HepG2 (cell line): ENCODE measurements around the gene NUDT3. TPM values are rescaled to one million over a fixed set of nuclear protein-coding genes. Genes with fewer than 3 reads are reported as not detected.

ENCODE experiments used
- ATF5 ChIP-seq: sonication (generic); formaldehyde crosslinking; IDR thresholded peaks from 2 replicates; pipeline ENCODE4 v1.4.0; 2020; ENCODE audit warnings: mild to moderate bottlenecking, low read depth, missing genetic modification reagents
- CEBPZ ChIP-seq: IDR thresholded peaks from 2 replicates; pipeline ENCODE4 v1.6.1; 2012; ENCODE audit warnings: low read length, improper control_type of control experiment
- GFI1 ChIP-seq: sonication (generic); formaldehyde crosslinking; IDR thresholded peaks from 2 replicates; pipeline ENCODE4 v1.5.0; 2020; ENCODE audit warnings: missing genetic modification reagents, mild to moderate bottlenecking, borderline replicate concordance
- HCFC1 ChIP-seq: fragments of 150-350 bp; IDR thresholded peaks from 2 replicates; pipeline ENCODE4 v1.6.1; 2014; ENCODE audit warnings: low read depth, low read length
- KLF15 ChIP-seq: sonication (generic); formaldehyde crosslinking; IDR thresholded peaks from 2 replicates; pipeline ENCODE4 v1.8.1; 2023; ENCODE audit warnings: borderline replicate concordance, mild to moderate bottlenecking, inconsistent platforms, missing genetic modification reagents, mixed read lengths
- MIXL1 ChIP-seq: IDR thresholded peaks from 2 replicates; pipeline ENCODE4 v1.6.1; 2016
- NR3C1 ChIP-seq: sonication (generic); formaldehyde crosslinking; IDR thresholded peaks from 2 replicates; pipeline ENCODE4 v1.4.0; 2020; ENCODE audit warnings: missing genetic modification reagents
- SIN3A ChIP-seq: IDR thresholded peaks from 2 replicates; pipeline ENCODE4 v1.6.1; 2011; ENCODE audit warnings: low read depth, mild to moderate bottlenecking, control low read depth, low read length, borderline replicate concordance
- SNAPC4 ChIP-seq: sonication (generic); formaldehyde crosslinking; IDR thresholded peaks from 2 replicates; pipeline ENCODE4 v1.4.0; 2020; ENCODE audit warnings: mild to moderate bottlenecking, missing genetic modification reagents
- SRSF1 ChIP-seq: fragments of 200-400 bp; formaldehyde crosslinking; optimal IDR thresholded peaks from 2 replicates; pipeline ENCODE3; 2017; ENCODE audit warnings: mild to moderate bottlenecking, low read depth, low read length, moderate library complexity
- YEATS4 ChIP-seq: sonication (generic); formaldehyde crosslinking; IDR thresholded peaks from 2 replicates; pipeline ENCODE4 v1.4.0; 2020; ENCODE audit warnings: missing genetic modification reagents, borderline replicate concordance
- ZGPAT ChIP-seq: IDR thresholded peaks from 2 replicates; pipeline ENCODE4 v1.6.1; 2016; ENCODE audit warnings: mild to moderate bottlenecking
- ZKSCAN1 ChIP-seq: fragments of 150-350 bp; IDR thresholded peaks from 2 replicates; pipeline ENCODE4 v1.6.1; 2014; ENCODE audit warnings: low read length
- ZNF20 ChIP-seq: sonication (generic); formaldehyde crosslinking; IDR thresholded peaks from 2 replicates; pipeline ENCODE4 v1.4.0; 2020; ENCODE audit warnings: mild to moderate bottlenecking, moderate library complexity, missing genetic modification reagents
- ZNF256 ChIP-seq: sonication (generic); formaldehyde crosslinking; conservative IDR thresholded peaks from 2 replicates; pipeline ENCODE4 v1.4.0; 2020; ENCODE audit warnings: missing genetic modification reagents
- ZNF460 ChIP-seq: sonication (generic); formaldehyde crosslinking; IDR thresholded peaks from 2 replicates; pipeline ENCODE4 v1.5.1; 2020; ENCODE audit warnings: missing genetic modification reagents, mild to moderate bottlenecking, borderline replicate concordance
- ZNF530 ChIP-seq: sonication (generic); formaldehyde crosslinking; IDR thresholded peaks from 2 replicates; pipeline ENCODE4 v1.5.0; 2020; ENCODE audit warnings: low read depth, mild to moderate bottlenecking, missing genetic modification reagents
- polyA plus RNA-seq, 8 experiments: library from polyadenylated mRNA; depleted of rRNA in 3 of 8; stranded (reverse) in 7 of 8; unstranded in 1 of 8; fragments of >200 nt; fragmentation: Illumina TruSeq in 4 of 8; extraction: Trizol in 4 of 8; gene quantifications; 2 replicates each; pipeline versions ENCODE4 v1.2.1 to v1.2.3, GENCODE V29; 2011 to 2016; ENCODE audit warnings: low read depth in 4 of 8, missing spikeins in 1 of 8, mixed read lengths in 1 of 8; ENCODE audit not compliant: insufficient read depth in 1 of 8
- total RNA-seq, 5 experiments: library from RNA; depleted of rRNA; stranded (reverse); fragments of >200 nt; fragmentation: Illumina TruSeq; extraction: Trizol; gene quantifications; 2 replicates each; pipeline ENCODE4 v1.2.3, GENCODE V29; 2016; ENCODE audit warnings: low read depth in 1 of 5
- TF ChIP-seq, protein P1 (sequence below): IDR thresholded peaks from 2 replicates; pipeline ENCODE4 v1.6.1; 2016; ENCODE audit warnings: mild to moderate bottlenecking, missing biosample characterization, missing genetic modification reagents

Gene NUDT3
- total and polyA plus RNA-seq, 2 of the 13 experiments (the other 11 are each of a cell fraction or from before 2014, with no cell fraction given): 20.2 to 20.6 TPM

- TF ChIP-seq NR3C1 (CRISPR knock-in tag) (no peak), SRSF1 (no peak), ZNF460 (CRISPR knock-in tag) (no peak), ZNF20 (CRISPR knock-in tag) (no peak), ZKSCAN1 (no peak), YEATS4 (CRISPR knock-in tag) (no peak; the same call in 1 of the 2 replicates), GFI1 (peak; percentile 69; the same call in 1 of the 2 replicates), CEBPZ (no peak), ZGPAT (CRISPR knock-in tag) (peak; percentile 54; the same call in 1 of the 2 replicates), SIN3A (peak; percentile 40; the same call in 1 of the 2 replicates), MIXL1 (CRISPR knock-in tag) (peak; percentile 68), SNAPC4 (peak; percentile 88; the same call in 1 of the 2 replicates), ZNF256 (no peak), ZNF530 (CRISPR knock-in tag) (no peak), ATF5 (CRISPR knock-in tag) (no peak), HCFC1 (no peak), KLF15 (CRISPR knock-in tag) (no peak)
- TF ChIP-seq, protein P1, sequence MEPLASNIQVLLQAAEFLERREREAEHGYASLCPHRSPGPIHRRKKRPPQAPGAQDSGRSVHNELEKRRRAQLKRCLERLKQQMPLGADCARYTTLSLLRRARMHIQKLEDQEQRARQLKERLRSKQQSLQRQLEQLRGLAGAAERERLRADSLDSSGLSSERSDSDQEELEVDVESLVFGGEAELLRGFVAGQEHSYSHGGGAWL (CRISPR knock-in tag): no peak; the same call in 1 of the 2 replicates
Observed at GRCh38 chr6:34236443-34237315, 155.8 kb downstream of the NUDT3 start, which contains the start of gene HMGA1 (continued).
